GM12865 (cell line): Measurements from ENCODE around the gene DNAH6.

Experiments
- DNase-seq: peaks from one replicate; pipeline ENCODE4 v3.0.0; 2010; ENCODE audit warnings: low read depth
- H3K4me3 ChIP-seq: 2 replicates; pipeline ENCODE4 v1.5.1; 2011; ENCODE audit warnings: mild to moderate bottlenecking, low read depth, low read length, control low read depth
- TF ChIP-seq, protein P1 (sequence below): IDR thresholded peaks from 2 replicates; pipeline ENCODE4 v1.5.1; 2011; ENCODE audit warnings: low read length, control low read depth, low read depth, inconsistent platforms; ENCODE audit not compliant: insufficient read depth; ENCODE audit errors: missing control alignments

The DNAH6 gene

DNA sequence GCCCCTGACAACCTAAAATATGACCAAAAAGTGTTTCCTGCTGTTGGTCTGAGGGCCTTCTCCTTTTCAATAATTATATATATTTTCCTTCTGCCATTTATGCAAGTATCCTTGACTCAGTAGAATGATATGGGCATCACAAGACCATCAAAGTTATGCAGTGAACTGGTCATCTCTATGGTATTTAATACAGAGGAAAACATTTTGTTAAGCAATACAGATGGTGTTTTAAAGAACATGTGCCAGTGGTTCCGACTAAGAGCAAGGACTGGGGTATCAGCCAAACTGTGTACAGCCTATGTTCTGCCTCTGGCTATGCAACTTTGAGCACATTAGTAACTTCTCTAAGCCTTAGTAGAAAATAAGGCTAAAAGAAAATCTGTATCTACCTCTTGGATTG, 185.6 kb downstream of the DNAH6 start:
- TF ChIP-seq, protein P1, sequence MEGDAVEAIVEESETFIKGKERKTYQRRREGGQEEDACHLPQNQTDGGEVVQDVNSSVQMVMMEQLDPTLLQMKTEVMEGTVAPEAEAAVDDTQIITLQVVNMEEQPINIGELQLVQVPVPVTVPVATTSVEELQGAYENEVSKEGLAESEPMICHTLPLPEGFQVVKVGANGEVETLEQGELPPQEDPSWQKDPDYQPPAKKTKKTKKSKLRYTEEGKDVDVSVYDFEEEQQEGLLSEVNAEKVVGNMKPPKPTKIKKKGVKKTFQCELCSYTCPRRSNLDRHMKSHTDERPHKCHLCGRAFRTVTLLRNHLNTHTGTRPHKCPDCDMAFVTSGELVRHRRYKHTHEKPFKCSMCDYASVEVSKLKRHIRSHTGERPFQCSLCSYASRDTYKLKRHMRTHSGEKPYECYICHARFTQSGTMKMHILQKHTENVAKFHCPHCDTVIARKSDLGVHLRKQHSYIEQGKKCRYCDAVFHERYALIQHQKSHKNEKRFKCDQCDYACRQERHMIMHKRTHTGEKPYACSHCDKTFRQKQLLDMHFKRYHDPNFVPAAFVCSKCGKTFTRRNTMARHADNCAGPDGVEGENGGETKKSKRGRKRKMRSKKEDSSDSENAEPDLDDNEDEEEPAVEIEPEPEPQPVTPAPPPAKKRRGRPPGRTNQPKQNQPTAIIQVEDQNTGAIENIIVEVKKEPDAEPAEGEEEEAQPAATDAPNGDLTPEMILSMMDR, result no peak
- H3K4me3 ChIP-seq, result no peak overlapping the region
- DNase-seq, result no peak

DNA sequence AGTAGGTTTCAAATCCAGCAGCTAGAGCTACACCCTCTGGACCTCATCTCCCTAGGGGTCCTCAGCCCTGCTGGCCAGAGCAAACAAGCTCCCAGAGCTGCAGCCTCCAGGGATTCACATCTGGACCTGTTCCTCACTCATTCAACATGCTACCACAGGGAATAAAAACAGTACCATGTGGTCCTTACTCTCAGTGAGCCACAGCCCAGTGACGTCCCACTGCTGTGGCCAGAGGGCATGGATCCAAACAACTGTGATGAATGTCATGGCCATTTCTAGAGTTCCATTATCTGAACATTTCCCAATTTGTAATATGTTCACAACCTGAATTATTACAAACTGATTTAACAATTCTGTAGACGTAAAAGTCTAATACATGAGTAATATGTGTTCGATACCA, 186.6 kb downstream of the DNAH6 start:
- H3K4me3 ChIP-seq, result no peak overlapping the region
- no peak for DNase-seq
- TF ChIP-seq, protein P1, result no peak

DNA sequence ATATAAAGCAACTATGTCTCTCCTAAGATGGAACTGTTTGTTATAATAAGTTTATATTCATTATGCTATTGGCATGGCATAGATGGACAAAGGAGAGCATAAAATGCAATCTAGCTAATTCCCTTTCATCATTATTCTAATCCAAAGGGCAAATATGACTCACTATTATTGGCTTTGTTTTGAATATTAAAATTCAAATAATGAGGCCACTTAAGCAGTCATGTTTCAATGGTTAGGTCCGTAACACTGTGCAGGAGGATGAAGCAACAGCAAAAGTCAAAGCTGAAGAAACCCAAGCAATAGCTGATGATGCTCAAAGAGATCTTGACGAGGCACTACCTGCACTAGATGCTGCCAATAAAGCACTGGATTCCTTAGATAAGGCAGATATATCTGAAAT, 187.5 kb downstream of the DNAH6 start:
- H3K4me3 ChIP-seq, result no peak overlapping the region
- no peak for DNase-seq
- TF ChIP-seq, protein P1, result no peak

DNA sequence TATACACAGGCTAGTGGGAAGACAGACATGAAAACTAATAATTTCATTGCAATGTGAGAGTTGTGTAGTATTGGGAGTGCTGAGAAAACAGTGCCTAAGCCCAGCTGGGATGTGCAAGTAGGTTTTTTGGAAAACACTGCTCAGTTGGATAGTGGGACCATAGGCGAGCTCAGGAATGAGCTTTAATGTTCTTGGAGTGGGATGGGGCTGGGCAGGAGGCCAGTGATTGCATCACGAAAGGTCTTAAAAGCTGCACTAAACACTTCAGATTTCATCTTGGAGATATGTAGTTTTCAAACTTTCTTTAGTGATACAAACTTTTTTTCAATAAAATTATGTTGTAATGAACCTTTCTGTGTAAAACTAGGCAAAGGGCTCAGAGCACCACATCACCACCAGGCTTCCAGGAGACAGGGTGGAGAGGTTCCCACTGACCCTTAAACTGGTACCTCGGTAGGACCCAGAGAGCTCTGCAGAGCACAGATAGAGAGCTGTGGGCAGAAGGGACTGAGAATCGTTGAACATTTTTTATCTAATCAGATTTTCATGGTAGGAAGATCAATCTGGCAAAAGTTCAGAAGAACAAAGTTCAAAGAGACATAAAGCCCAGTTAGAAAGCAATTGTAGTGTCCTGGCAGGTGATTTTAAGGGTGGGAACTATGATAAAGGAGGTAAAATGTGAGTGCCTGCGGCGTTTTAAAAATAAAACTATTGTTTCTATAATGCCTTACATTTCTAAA, 188.4 kb downstream of the DNAH6 start:
- no peak overlapping the region for H3K4me3 ChIP-seq
- TF ChIP-seq, protein P1, result no peak
- DNase-seq, result no peak

DNA sequence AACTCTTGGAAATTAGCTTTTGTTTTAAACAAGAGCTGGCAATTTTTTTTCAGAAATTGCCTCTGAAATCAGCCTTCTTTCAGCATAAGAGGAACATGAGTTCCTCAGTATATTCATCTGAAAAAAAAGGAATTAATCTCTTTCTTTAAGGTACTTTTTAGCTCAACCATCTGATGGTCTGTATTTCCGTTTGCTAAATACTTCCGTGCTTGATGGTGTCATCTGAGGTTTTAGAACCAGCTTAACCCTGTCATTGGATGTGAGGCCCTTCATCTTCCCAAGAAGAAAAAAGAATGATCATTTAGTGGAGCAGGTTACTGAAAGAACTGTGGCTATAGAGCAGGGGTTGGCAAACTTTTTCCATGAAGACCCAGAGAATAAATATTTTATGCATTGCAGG, 189.6 kb downstream of the DNAH6 start:
- TF ChIP-seq, protein P1, result no peak
- no peak for DNase-seq
- no peak overlapping the region for H3K4me3 ChIP-seq

DNA sequence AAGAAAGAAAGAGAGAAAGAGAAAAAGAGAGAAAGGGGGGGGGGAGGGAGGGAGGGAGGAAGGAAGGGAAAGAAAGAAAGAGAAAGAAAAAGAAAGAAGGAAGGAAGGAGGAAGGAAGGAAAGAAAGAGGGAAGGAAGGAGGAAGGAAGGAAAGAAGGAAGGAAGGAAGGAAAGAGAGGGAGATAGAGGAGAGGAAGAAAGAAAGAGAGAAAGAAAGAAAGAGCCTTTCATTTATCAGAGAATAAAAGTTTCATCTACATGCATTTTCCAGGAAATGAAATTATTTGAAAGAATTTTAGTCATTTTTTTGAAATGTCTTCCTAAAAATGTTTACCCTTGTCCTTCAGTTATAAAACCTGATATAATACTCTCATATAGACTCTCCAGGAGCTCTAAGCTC, 192.1 kb downstream of the DNAH6 start:
- no peak for DNase-seq
- no peak overlapping the region for H3K4me3 ChIP-seq
- TF ChIP-seq, protein P1, result no peak

DNA sequence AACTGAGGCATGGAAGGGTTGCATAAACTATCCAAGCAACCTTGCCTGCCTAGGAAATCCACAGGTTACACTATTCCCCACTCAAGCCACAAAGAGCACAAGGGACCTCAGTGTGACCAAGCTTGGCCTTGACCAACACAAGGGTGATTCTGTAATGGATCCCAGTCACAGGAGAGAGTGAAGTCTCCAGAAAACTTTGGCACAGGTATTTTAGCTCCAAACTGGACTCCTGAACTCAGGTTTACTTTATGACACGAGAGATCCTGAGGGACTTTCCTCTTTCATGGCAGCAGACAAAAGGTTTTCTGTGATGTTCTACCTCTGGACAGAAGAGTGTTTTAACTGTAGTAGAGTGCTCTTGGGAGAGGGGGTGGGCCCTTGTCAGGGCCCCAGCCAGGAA, 195.4 kb downstream of the DNAH6 start:
- no peak for DNase-seq
- H3K4me3 ChIP-seq, result no peak overlapping the region
- TF ChIP-seq, protein P1, result no peak
